ENCODE measurements around the gene MMP19.
A peak's percentile ranks its signal among the peaks of the same experiment; 100 is the strongest.

The MMP19 gene

DNA sequence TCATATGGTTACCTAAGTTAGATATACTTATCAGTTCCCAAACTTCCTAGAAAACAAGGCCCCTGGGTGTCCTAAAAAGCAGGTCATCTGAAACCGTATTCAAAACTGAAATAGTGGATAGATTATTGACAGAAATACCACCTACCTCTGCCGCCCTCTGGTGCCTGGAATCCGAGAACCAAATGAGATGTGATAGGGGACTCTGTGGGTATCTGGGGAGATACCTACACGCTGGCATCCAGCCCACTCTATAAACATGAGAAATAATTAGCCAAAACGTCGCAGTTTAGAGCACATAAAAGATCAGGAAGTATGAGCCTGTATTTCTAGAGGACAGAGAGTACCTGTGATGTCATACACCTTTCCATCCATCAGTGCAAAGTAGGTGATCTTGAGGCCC lies 20.5 kb downstream of the MMP19 start:
- Histone ChIP-seq H3K27ac (no peak overlapping the region), H3K36me3 (ENCODE audit: insufficient read depth) (peaks cover 26% of the 10 kb centered on the region; the same call in 1 of the 2 replicates)

DNA sequence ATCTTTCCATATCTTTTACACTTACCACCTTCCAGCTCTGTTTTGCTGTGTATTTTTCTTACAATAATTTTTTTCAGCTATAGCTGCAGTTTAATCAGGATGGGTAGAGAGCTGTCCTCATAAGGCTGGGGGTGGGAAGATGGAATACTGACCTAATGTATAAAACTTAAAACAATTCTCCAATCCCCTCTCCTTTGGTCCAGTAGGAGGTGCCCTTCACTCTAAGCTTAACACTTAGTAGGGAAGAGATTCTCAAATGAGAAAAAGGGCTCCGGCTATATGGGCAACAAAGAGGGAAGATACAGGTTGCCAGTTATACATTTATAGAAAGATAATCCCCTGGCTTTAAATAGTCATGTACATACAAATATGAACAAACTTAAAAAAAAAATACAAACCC lies 22.1 kb downstream of the MMP19 start:
- peaks cover 46% of the 10 kb centered on the region for H3K79me2 ChIP-seq (ENCODE audit: insufficient read depth, low read depth)
- peaks cover 29% of the 10 kb centered on the region for H3K4me1 ChIP-seq (ENCODE audit: low read depth, poor library complexity, severe bottlenecking)
- H2AFZ ChIP-seq (ENCODE audit: low read depth) = no peak overlapping the region
- TF ChIP-seq, protein P1, sequence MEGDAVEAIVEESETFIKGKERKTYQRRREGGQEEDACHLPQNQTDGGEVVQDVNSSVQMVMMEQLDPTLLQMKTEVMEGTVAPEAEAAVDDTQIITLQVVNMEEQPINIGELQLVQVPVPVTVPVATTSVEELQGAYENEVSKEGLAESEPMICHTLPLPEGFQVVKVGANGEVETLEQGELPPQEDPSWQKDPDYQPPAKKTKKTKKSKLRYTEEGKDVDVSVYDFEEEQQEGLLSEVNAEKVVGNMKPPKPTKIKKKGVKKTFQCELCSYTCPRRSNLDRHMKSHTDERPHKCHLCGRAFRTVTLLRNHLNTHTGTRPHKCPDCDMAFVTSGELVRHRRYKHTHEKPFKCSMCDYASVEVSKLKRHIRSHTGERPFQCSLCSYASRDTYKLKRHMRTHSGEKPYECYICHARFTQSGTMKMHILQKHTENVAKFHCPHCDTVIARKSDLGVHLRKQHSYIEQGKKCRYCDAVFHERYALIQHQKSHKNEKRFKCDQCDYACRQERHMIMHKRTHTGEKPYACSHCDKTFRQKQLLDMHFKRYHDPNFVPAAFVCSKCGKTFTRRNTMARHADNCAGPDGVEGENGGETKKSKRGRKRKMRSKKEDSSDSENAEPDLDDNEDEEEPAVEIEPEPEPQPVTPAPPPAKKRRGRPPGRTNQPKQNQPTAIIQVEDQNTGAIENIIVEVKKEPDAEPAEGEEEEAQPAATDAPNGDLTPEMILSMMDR (conservative IDR thresholded peaks at IDR 0.05; ENCODE audit: low read depth, low read length) = peak; percentile 65
- H3K4me2 ChIP-seq = no peak overlapping the region
- no peaks in the 10 kb centered on the region for H3K27me3 ChIP-seq (ENCODE audit: insufficient read depth, low read depth)
- H3K4me3 ChIP-seq (IDR thresholded peaks at IDR 0.05; ENCODE audit: insufficient read depth, low read depth, low read length) = no peak overlapping the region
- H4K20me1 ChIP-seq (ENCODE audit: insufficient read depth) = no peaks in the 10 kb centered on the region
- H3K9ac ChIP-seq = no peak overlapping the region
- H3K36me3 ChIP-seq (ENCODE audit: insufficient read depth) = peaks cover 26% of the 10 kb centered on the region; the same call in 1 of the 2 replicates
- H3K27ac ChIP-seq = no peak overlapping the region

More for the DNA sequence above, 20.5 kb downstream of the MMP19 start:
- Histone ChIP-seq H3K27me3 (ENCODE audit: insufficient read depth, low read depth) (no peaks in the 10 kb centered on the region), H3K79me2 (ENCODE audit: insufficient read depth, low read depth) (peaks cover 37% of the 10 kb centered on the region), H3K4me1 (ENCODE audit: low read depth, poor library complexity, severe bottlenecking) (peaks cover 33% of the 10 kb centered on the region), H3K4me3 (IDR thresholded peaks at IDR 0.05; ENCODE audit: insufficient read depth, low read depth, low read length) (no peak overlapping the region), H2AFZ (ENCODE audit: low read depth) (no peak overlapping the region), H3K9ac (no peak overlapping the region), H3K4me2 (no peak overlapping the region), H4K20me1 (ENCODE audit: insufficient read depth) (no peaks in the 10 kb centered on the region)
- TF ChIP-seq, protein P1 (conservative IDR thresholded peaks at IDR 0.05; ENCODE audit: low read depth, low read length) = peak; percentile 48

DNA sequence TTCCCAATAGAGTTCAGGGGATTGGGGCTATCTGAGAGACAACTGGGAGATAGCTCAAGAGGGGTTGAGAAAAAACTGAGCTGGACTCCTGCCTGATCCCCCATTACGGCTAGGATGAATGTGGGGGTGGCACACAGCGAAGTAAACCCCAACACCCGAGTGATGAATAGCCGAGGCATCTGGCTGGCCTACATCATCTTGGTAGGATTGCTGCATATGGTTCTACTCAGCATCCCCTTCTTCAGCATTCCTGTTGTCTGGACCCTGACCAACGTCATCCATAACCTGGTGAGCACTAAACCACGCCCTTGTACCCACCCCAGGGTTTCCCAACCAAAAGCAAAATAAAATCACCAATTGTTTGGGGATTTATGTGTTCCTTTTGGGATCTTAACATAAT lies 23.9 kb downstream of the MMP19 start:
- Histone ChIP-seq H3K79me2 (ENCODE audit: insufficient read depth, low read depth) (peaks cover 60% of the 10 kb centered on the region), H3K36me3 (ENCODE audit: insufficient read depth) (peaks cover 35% of the 10 kb centered on the region; the same call in 1 of the 2 replicates), H4K20me1 (ENCODE audit: insufficient read depth) (0 out of 2 replicates have a peak, but pooled peaks cover 7% of the 10 kb centered on the region)

DNA sequence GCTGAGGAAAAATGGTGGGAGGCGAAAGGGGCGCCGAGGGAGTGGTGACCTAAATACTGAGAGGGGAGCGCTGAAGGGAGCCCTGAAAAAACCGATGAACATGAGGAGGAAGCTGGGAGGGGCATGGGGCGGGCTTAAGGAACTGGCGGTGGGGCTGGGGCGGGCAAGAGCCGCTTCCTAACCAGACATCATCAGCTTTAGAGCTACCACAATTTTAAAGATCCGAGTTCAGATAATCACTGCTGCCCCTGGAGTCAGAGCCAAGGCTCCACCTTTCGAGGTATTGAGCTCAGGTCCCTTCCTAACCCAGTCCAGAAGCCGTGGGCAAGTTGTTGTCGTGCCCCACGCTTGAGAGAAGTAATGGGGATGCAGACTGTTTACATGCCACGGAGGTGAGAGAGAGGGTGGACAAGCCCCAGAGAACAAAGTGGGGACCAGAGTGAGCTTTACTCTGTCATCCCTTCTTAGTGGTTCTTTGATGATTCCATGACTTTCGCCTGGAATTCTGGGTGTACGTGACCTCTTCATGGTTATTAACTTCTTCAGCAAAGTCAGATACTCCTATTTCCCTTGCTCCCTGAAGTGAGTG lies 24.5 kb downstream of the MMP19 start:
- Histone ChIP-seq H3K27ac (no peak overlapping the region), H4K20me1 (ENCODE audit: insufficient read depth) (0 out of 2 replicates have a peak, but pooled peaks cover 10% of the 10 kb centered on the region), H3K79me2 (ENCODE audit: insufficient read depth, low read depth) (peaks cover 66% of the 10 kb centered on the region), H3K4me2 (peak overlapping the region; percentile 74), H3K36me3 (ENCODE audit: insufficient read depth) (peaks cover 41% of the 10 kb centered on the region; the same call in 1 of the 2 replicates), H2AFZ (ENCODE audit: low read depth) (peak overlapping the region; percentile 50), H3K4me3 (IDR thresholded peaks at IDR 0.05; ENCODE audit: insufficient read depth, low read depth, low read length) (peak overlapping the region; percentile 48), H3K9ac (peak overlapping the region; percentile 12; the same call in 1 of the 2 replicates), H3K4me1 (ENCODE audit: low read depth, poor library complexity, severe bottlenecking) (peaks cover 36% of the 10 kb centered on the region), H3K27me3 (ENCODE audit: insufficient read depth, low read depth) (no peaks in the 10 kb centered on the region)
- TF ChIP-seq, protein P1 (conservative IDR thresholded peaks at IDR 0.05; ENCODE audit: low read depth, low read length) = no peak

More for the DNA sequence above, 23.9 kb downstream of the MMP19 start:
- Histone ChIP-seq H3K9ac (no peak overlapping the region; the same call in 1 of the 2 replicates), H2AFZ (ENCODE audit: low read depth) (no peak overlapping the region), H3K4me1 (ENCODE audit: low read depth, poor library complexity, severe bottlenecking) (peaks cover 36% of the 10 kb centered on the region), H3K4me2 (peak overlapping the region; percentile 74), H3K4me3 (IDR thresholded peaks at IDR 0.05; ENCODE audit: insufficient read depth, low read depth, low read length) (peak overlapping the region; percentile 48), H3K27ac (no peak overlapping the region), H3K27me3 (ENCODE audit: insufficient read depth, low read depth) (no peaks in the 10 kb centered on the region)
- TF ChIP-seq, protein P1 (conservative IDR thresholded peaks at IDR 0.05; ENCODE audit: low read depth, low read length) = no peak

Measured in KMS-11 (cell line).